ENCODE results near the gene FAU. TPM values are rescaled to one million over a fixed set of nuclear protein-coding genes. Genes with fewer than 3 reads are reported as not detected.

FAU gene
- total RNA-seq, 1 experiment from 2014 or later: 1,073 TPM

DNA sequence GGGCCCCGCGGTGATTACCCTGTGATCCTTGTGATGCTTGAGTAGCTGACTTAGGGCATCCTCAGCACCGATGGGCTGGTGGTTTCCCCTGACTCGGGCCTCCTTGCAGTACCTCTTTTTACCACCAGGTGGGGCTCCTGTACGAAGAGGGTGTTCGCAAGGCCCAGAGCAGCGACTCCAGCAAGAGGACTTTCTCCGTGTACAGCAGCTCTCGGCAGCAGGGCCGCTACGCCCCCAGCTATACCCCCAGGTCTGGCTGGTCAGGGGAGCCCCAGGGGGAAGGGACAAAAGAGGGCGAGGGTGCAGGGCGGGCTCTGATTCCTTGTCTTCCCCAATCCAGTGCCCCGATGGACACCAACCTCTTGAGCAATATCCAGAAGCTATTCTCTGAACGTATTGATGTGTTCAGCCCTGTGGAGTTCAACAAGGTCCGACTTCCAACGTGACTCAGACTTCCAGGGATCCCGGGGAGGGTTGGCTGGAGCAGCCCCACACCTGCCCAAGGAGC, 11.5 kb downstream of the FAU start:
- Histone ChIP-seq H3K9me3 (ENCODE audit: control insufficient read depth in 1 of 2, insufficient read depth in 1 of 2, low read depth in 1 of 2, low read length in 2 of 2) (no peaks in the 10 kb centered on the region), H3K9ac (ENCODE audit: low read length) (peak overlapping the region; percentile 35; the same call in 1 of the 2 replicates), H3K4me3 (replicated peaks in 1 of 2; ENCODE audit: low read depth in 1 of 2, low read length in 2 of 2) (no peak overlapping the region), H3K27ac (ENCODE audit: low read depth, low read length) (peak overlapping the region; percentile 82), H3K9me2 (ENCODE audit: insufficient read depth) (no peaks in the 10 kb centered on the region), H3K36me3 (ENCODE audit: control insufficient read depth in 1 of 2, insufficient read depth in 2 of 2, low read length in 2 of 2) (0 out of 4 replicates have a peak, but pooled peaks cover 0 to 4% of the 10 kb centered on the region in 2 experiments), H3K27me3 (ENCODE audit: insufficient read depth, low read length) (no peaks in the 10 kb centered on the region), H3K79me2 (ENCODE audit: insufficient read depth, low read length) (0 out of 2 replicates have a peak, but pooled peaks cover under 1% of the 10 kb centered on the region), H3K4me1 (ENCODE audit: control insufficient read depth in 1 of 2, insufficient read depth in 2 of 2, low read length in 2 of 2) (peaks cover 15 to 35% of the 10 kb centered on the region in 2 experiments), H2AFZ (ENCODE audit: low read depth, low read length, poor library complexity, severe bottlenecking) (no peak overlapping the region), H4K20me1 (ENCODE audit: insufficient read depth) (no peaks in the 10 kb centered on the region), H3K4me2 (ENCODE audit: low read length) (peak overlapping the region; percentile 92)
- no peak for TF ChIP-seq ZFX (IDR thresholded peaks at IDR 0.05)
- TF ChIP-seq SP1 (IDR thresholded peaks at IDR 0.05; ENCODE audit: low read depth): no peak
- TF ChIP-seq RAD21 (IDR thresholded peaks at IDR 0.05; ENCODE audit: low read depth): no peak
- TF ChIP-seq JUND (IDR thresholded peaks at IDR 0.05): no peak
- TF ChIP-seq SIN3A (IDR thresholded peaks at IDR 0.05; ENCODE audit: low read depth): no peak
- no peak for TF ChIP-seq CBX3 (IDR thresholded peaks at IDR 0.05; ENCODE audit: low read depth)
- TF ChIP-seq, protein P1, sequence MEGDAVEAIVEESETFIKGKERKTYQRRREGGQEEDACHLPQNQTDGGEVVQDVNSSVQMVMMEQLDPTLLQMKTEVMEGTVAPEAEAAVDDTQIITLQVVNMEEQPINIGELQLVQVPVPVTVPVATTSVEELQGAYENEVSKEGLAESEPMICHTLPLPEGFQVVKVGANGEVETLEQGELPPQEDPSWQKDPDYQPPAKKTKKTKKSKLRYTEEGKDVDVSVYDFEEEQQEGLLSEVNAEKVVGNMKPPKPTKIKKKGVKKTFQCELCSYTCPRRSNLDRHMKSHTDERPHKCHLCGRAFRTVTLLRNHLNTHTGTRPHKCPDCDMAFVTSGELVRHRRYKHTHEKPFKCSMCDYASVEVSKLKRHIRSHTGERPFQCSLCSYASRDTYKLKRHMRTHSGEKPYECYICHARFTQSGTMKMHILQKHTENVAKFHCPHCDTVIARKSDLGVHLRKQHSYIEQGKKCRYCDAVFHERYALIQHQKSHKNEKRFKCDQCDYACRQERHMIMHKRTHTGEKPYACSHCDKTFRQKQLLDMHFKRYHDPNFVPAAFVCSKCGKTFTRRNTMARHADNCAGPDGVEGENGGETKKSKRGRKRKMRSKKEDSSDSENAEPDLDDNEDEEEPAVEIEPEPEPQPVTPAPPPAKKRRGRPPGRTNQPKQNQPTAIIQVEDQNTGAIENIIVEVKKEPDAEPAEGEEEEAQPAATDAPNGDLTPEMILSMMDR (IDR thresholded peaks at IDR 0.05 in 2 of 3, conservative IDR thresholded peaks at IDR 0.05 in 1 of 3; ENCODE audit: borderline replicate concordance in 1 of 3, insufficient read depth in 1 of 3, low read depth in 2 of 3, low read length in 2 of 3): peak in 2 of 3 experiments; percentile 94 to 97; a peak in 4 of 6 replicates
- no peak for TF ChIP-seq REST (IDR thresholded peaks at IDR 0.05; ENCODE audit: low read depth)
- TF ChIP-seq FOSL1 (IDR thresholded peaks at IDR 0.05; ENCODE audit: low read depth): no peak
- peak; percentile 25 for TF ChIP-seq YY1 (IDR thresholded peaks at IDR 0.05; ENCODE audit: extremely low read depth, insufficient replicate concordance, low read depth, low read length)
- intact Hi-C loops (cut with micrococcal nuclease): loop anchor here (1.0 to 10.0 kb wide), 4 partner anchors 72 to 264 kb away; partner anchors contain the start of genes ATG2A and CAPN1
- no peak for DNase-seq (ENCODE audit: low read depth, low spot score)
- ChIA-PET RAD21 (ENCODE audit: low non-redundant PET in 1 of 2, low total read pairs in 2 of 2, uncharacterized antibody in 2 of 2, unreplicated experiment in 2 of 2) (no interaction called here), POLR2A (interaction anchor here (1.9 to 3.7 kb wide), 2 partner anchors 12 to 13 kb away, joined by 20 to 21 read pairs; partner anchors contain the start of genes FAU, MRPL49 and VPS51), CTCF (interaction anchor here (0.8 to 3.2 kb wide), 15 partner anchors 12 to 266 kb away, joined by 3 to 20 read pairs (median 4); partner anchors contain the start of genes CAPN1, CDC42BPG, FAU and MRPL49)
- no TSS peak for BruUV-seq (replicated peaks)
- peak; percentile 44 for ATAC-seq

Data from HCT116 (cell line).